Left ventricle myocardium inferior (tissue), 1 donor: ENCODE measurements around the gene NKIRAS1. TPM values are rescaled to one million over a fixed set of nuclear protein-coding genes. Genes with fewer than 3 reads are reported as not detected.

Experiments
- DNase-seq: peaks from one replicate; pipeline ENCODE4 v3.0.0-alpha.2; 2020
- H3K27ac ChIP-seq: fragments of 200-600 bp; replicated peaks from 2 replicates; pipeline ENCODE4 v1.8.0; 2021
- H3K27me3 ChIP-seq: fragments of 200-600 bp; 2 replicates; pipeline ENCODE4 v1.8.0; 2021; ENCODE audit warnings: low read depth
- H3K36me3 ChIP-seq: fragments of 200-600 bp; 2 replicates; pipeline ENCODE4 v1.8.0; 2021
- H3K4me1 ChIP-seq: fragments of 200-600 bp; 2 replicates; pipeline ENCODE4 v1.8.0; 2021
- H3K4me3 ChIP-seq: fragments of 200-600 bp; 2 replicates; pipeline ENCODE4 v1.8.0; 2021; ENCODE audit warnings: mild to moderate bottlenecking, moderate library complexity
- H3K9me3 ChIP-seq: fragments of 200-600 bp; replicated peaks from 2 replicates; pipeline ENCODE4 v1.8.0; 2021
- intact Hi-C: fragments of 100-400 bp; cut with micrococcal nuclease; formaldehyde crosslinking; loops from one replicate; pipeline ENCODE4 v1.11.0; 2022
- total RNA-seq: library from RNA; stranded (reverse); fragmentation: NEBNext Ultra II Directional; extraction: Animal tissue kit (Norgen Biotek cat#: 25700); gene quantifications from one replicate; pipeline ENCODE4 v1.2.1, GENCODE V29; 2021
- TF ChIP-seq, protein P1 (sequence below): fragments of 200-600 bp; IDR thresholded peaks from 2 replicates; pipeline ENCODE4 v1.8.0; 2021; ENCODE audit warnings: antibody characterized with exemption, mild to moderate bottlenecking, borderline replicate concordance
- donor health status: DM: no; HTN: yes; CAD: no; lungs with severe emphysema.

Gene NKIRAS1
- total RNA-seq, 1 donor from 2014 or later, result 20.8 TPM

DNA sequence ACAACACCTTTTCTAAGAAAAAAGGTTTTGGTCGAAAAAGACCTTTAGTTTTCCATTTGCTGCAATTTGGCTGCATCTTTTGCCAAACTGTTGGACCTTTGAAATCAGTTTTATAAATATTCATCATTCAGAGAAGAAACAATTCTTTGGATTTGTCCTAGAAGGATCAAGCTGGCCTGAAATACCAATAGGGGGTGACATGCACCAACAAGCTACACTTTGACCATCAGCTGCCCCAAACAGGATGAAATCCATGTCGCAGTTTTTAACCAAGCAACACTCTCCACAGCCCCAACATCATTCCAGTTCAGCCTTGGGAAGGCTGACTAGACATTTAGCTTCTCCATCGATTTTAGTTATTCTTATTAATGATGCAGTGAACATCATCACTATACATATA lies 9.9 kb upstream of the NKIRAS1 start:
- H3K4me1 ChIP-seq, result no peaks in the 10 kb centered on the region
- no peaks in the 10 kb centered on the region for H3K9me3 ChIP-seq
- no peaks in the 10 kb centered on the region for H3K27me3 ChIP-seq
- H3K27ac ChIP-seq, result no peak overlapping the region
- H3K36me3 ChIP-seq, result peaks cover 12% of the 10 kb centered on the region
- intact Hi-C loops, result no loop called here
- DNase-seq, result no peak
- no peak overlapping the region for H3K4me3 ChIP-seq
- TF ChIP-seq, protein P1, sequence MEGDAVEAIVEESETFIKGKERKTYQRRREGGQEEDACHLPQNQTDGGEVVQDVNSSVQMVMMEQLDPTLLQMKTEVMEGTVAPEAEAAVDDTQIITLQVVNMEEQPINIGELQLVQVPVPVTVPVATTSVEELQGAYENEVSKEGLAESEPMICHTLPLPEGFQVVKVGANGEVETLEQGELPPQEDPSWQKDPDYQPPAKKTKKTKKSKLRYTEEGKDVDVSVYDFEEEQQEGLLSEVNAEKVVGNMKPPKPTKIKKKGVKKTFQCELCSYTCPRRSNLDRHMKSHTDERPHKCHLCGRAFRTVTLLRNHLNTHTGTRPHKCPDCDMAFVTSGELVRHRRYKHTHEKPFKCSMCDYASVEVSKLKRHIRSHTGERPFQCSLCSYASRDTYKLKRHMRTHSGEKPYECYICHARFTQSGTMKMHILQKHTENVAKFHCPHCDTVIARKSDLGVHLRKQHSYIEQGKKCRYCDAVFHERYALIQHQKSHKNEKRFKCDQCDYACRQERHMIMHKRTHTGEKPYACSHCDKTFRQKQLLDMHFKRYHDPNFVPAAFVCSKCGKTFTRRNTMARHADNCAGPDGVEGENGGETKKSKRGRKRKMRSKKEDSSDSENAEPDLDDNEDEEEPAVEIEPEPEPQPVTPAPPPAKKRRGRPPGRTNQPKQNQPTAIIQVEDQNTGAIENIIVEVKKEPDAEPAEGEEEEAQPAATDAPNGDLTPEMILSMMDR, result peak; percentile 22

DNA sequence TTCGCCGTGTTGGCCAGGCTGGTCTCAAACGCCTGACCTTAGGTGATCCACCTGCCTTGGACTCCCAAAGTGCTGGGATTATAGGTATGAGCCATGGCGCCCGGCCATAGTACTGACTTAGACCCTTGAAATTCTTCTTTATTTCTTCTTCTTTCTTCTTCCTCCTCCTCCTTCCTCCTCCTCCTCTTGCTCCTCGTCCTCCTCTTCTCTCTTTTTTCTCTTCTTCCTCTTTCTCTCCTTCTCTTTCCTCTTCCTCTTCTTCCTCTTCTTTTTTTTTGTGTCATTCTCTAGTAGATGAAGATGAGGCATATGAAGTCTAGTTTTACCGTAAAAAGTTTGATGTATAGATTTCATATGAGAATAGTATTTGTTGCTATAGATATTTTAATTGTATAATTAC lies 9.5 kb upstream of the NKIRAS1 start:
- H3K4me3 ChIP-seq, result no peak overlapping the region
- no peak for DNase-seq
- H3K27me3 ChIP-seq, result no peaks in the 10 kb centered on the region
- peaks cover 15% of the 10 kb centered on the region for H3K36me3 ChIP-seq
- H3K9me3 ChIP-seq, result no peaks in the 10 kb centered on the region
- H3K4me1 ChIP-seq, result no peaks in the 10 kb centered on the region
- TF ChIP-seq, protein P1, result no peak
- intact Hi-C loops, result no loop called here
- H3K27ac ChIP-seq, result no peak overlapping the region

DNA sequence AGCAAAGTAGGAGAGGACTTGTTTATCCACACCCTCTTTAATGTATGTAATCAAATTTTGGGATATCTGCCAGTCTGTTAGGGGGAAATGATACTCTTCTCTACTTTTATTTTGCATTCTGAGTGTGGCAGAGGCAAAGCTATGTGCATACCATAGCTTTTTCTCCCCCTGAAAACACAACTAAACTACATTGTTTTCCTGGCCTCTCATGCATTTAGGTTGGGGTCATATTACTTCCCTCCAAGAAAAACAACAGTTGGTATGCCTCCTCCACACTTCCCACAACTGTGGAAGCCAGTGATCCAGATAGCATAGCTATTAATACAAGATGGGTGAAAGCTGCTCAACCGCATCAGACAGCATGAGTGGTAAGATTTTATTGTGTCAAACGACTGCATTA lies 7.0 kb upstream of the NKIRAS1 start:
- H3K4me1 ChIP-seq, result peaks cover 18% of the 10 kb centered on the region
- no peaks in the 10 kb centered on the region for H3K9me3 ChIP-seq
- H3K27me3 ChIP-seq, result no peaks in the 10 kb centered on the region
- TF ChIP-seq, protein P1, result no peak
- H3K36me3 ChIP-seq, result peaks cover 37% of the 10 kb centered on the region
- DNase-seq, result no peak
- H3K27ac ChIP-seq, result no peak overlapping the region
- intact Hi-C loops, result no loop called here
- H3K4me3 ChIP-seq, result no peak overlapping the region

DNA sequence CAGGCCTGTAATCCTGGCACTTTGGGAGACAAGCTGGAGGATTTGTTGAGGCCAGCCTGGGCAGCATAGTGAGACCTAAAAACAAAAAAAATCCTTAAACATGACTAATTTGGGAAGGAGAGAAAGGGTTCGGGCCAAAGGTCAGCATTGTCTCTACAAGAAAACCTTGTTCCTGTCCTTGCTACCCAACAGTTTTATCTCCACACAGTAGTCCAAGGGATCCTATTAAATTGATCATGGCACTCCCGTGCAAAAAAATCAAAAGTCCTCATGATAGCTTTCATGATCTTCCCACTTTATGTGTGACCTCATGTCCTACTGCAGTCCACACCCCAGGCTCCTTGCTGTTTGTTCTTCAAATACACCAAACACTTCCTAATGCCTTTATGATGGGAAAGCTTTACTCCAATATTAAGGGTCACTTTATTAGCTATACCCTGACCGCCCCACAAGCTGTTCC lies 4.3 kb upstream of the NKIRAS1 start:
- Histone ChIP-seq H3K27me3 (no peaks in the 10 kb centered on the region), H3K36me3 (peaks cover 46% of the 10 kb centered on the region), H3K9me3 (no peaks in the 10 kb centered on the region), H3K4me1 (peaks cover 44% of the 10 kb centered on the region), H3K4me3 (no peak overlapping the region), H3K27ac (no peak overlapping the region)
- no peak for DNase-seq
- TF ChIP-seq, protein P1, result no peak
- intact Hi-C loops, result no loop called here

DNA sequence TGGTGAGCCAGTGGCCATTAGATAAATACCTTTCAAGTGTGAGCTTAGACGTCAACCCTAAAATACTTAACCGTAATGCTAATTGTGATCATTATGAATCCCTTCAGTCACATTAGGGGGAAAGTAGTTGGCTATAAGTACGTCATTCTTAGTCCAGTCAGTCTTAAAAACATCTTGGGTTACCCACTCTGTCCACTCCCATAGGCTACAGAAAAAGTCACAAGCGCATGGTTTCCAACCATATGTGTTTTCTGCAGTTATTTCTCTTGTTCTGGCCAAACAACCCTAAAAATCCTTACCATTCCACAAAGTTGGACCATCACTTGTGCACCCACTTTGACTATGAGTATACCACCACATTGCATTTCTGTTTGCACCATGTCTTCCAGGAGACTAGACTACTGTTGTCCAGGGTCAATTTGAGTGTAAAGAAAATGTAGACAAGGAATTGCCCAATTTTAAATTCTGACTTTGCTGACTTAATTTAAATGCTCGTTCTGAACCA lies 3.4 kb upstream of the NKIRAS1 start:
- Histone ChIP-seq H3K9me3 (no peaks in the 10 kb centered on the region), H3K4me3 (no peak overlapping the region), H3K36me3 (peaks cover 46% of the 10 kb centered on the region), H3K27ac (no peak overlapping the region), H3K4me1 (peaks cover 53% of the 10 kb centered on the region), H3K27me3 (no peaks in the 10 kb centered on the region)
- TF ChIP-seq, protein P1, result no peak
- intact Hi-C loops, result no loop called here
- no peak for DNase-seq
